Peyer's patch (tissue), 4 donors: Measurements from ENCODE around the gene SUSD1.

Source experiments
- POLR2A ChIP-seq, 2 donors: fragments of 450-650 bp; IDR thresholded peaks; one replicate each; pipeline ENCODE4 v1.5.1; 2017; ENCODE audit warnings: antibody characterized with exemption in 2 of 2, mild to moderate bottlenecking in 2 of 2, moderate library complexity in 2 of 2
- TF ChIP-seq, protein P1 (sequence below), 6 experiments: fragments of 450-650 bp in 4 of 6; fragments of 200-600 bp in 2 of 6; sonication (generic) in 1 of 6; IDR thresholded peaks; one replicate each; pipeline ENCODE4 v1.5.1; 2017 to 2019; ENCODE audit warnings: antibody characterized with exemption in 6 of 6, mild to moderate bottlenecking in 3 of 6, moderate library complexity in 1 of 6

- TF ChIP-seq, protein P1, sequence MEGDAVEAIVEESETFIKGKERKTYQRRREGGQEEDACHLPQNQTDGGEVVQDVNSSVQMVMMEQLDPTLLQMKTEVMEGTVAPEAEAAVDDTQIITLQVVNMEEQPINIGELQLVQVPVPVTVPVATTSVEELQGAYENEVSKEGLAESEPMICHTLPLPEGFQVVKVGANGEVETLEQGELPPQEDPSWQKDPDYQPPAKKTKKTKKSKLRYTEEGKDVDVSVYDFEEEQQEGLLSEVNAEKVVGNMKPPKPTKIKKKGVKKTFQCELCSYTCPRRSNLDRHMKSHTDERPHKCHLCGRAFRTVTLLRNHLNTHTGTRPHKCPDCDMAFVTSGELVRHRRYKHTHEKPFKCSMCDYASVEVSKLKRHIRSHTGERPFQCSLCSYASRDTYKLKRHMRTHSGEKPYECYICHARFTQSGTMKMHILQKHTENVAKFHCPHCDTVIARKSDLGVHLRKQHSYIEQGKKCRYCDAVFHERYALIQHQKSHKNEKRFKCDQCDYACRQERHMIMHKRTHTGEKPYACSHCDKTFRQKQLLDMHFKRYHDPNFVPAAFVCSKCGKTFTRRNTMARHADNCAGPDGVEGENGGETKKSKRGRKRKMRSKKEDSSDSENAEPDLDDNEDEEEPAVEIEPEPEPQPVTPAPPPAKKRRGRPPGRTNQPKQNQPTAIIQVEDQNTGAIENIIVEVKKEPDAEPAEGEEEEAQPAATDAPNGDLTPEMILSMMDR (IDR thresholded peaks at IDR 0.05), result no peak
- no peak for TF ChIP-seq POLR2A (IDR thresholded peaks at IDR 0.05)
Measured at GRCh38 chr9:112075009-112075378, 100.1 kb downstream of the SUSD1 start.
